Heart right ventricle (tissue), 16 donors: ENCODE measurements around the gene S100G. TPM values are rescaled to one million over a fixed set of nuclear protein-coding genes. Genes with fewer than 3 reads are reported as not detected.

ENCODE experiments used
- ATAC-seq, 8 donors: fragments of 200-7000 bp; cut with Tn5 transposase; one replicate each; pipeline ENCODE4 v1.9.1; 2020; ENCODE audit warnings: mild to moderate bottlenecking in 8 of 8, moderate library complexity in 8 of 8, moderate number of reproducible peaks in 1 of 8
- DNase-seq, 2 donors: peaks; one replicate each; pipeline ENCODE4 v3.0.0-alpha.2; 2020
- H3K27ac ChIP-seq, 10 donors: fragments of 200-600 bp; sonication (generic) in 2 of 10; one replicate each; pipeline versions ENCODE4 v1.5.0 to v1.8.0; 2020 to 2022; ENCODE audit warnings: mild to moderate bottlenecking in 3 of 10
- H3K27me3 ChIP-seq, 7 donors: fragments of 200-600 bp; one replicate each; pipeline ENCODE4 v1.8.0; 2021 to 2022; ENCODE audit warnings: mild to moderate bottlenecking in 2 of 7
- H3K36me3 ChIP-seq, 9 donors: fragments of 200-600 bp; sonication (generic) in 1 of 9; one replicate each; pipeline versions ENCODE4 v1.5.0 to v1.8.0; 2020 to 2022; ENCODE audit warnings: mild to moderate bottlenecking in 2 of 9
- H3K4me1 ChIP-seq, 9 donors: fragments of 200-600 bp; sonication (generic) in 1 of 9; one replicate each; pipeline versions ENCODE4 v1.5.0 to v1.8.0; 2020 to 2022; ENCODE audit warnings: mild to moderate bottlenecking in 4 of 9
- H3K4me3 ChIP-seq, 10 donors: fragments of 200-600 bp; sonication (generic) in 2 of 10; one replicate each; pipeline versions ENCODE4 v1.5.0 to v1.8.0; 2020 to 2022; ENCODE audit warnings: mild to moderate bottlenecking in 7 of 10, moderate library complexity in 2 of 10
- H3K9me3 ChIP-seq, 11 donors: fragments of 200-600 bp in 10 of 11; sonication (generic) in 2 of 11; one replicate each; pipeline versions ENCODE4 v1.5.0 to v1.8.0; 2013 to 2022; ENCODE audit warnings: mild to moderate bottlenecking in 2 of 11, control low read depth in 1 of 11, moderate library complexity in 1 of 11
- CTCF ChIP-seq, 9 donors: fragments of 200-600 bp; sonication (generic) in 2 of 9; IDR thresholded peaks; one replicate each; pipeline versions ENCODE4 v1.5.0 to v1.8.0; 2021 to 2022; ENCODE audit warnings: antibody characterized with exemption in 9 of 9, mild to moderate bottlenecking in 5 of 9, moderate library complexity in 1 of 9
- WGBS, 2 donors: extraction: QIAGEN DNeasy Blood & Tissue Kit; methylation state at CpG; one replicate each; pipeline ENCODE4 v1.1.7; 2013; ENCODE audit warnings: inconsistent platforms in 1 of 2; 5-methylcytosine and 5-hydroxymethylcytosine counted together
- intact Hi-C, 10 donors: fragments of 100-400 bp; cut with DNase I; formaldehyde crosslinking; loops; one replicate each; pipeline versions ENCODE4 v1.11.1 to v1.14.2; 2022
- microRNA-seq, 2 donors: library from miRNA; unstranded; fragments of <30 nt; microRNA quantifications; one replicate each; pipeline ENCODE4 v1.2.0, GENCODE V29; 2021
- polyA plus RNA-seq, 2 donors: library from polyadenylated mRNA; stranded (reverse); fragments of 200-250 nt; gene quantifications; one replicate each; pipeline ENCODE4 v1.2.3, GENCODE V29; 2013
- total RNA-seq, 10 donors: library from RNA; stranded (reverse); fragmentation: NEBNext Ultra II Directional in 3 of 10; extraction: Animal tissue kit (Norgen Biotek cat#: 25700) in 3 of 10; gene quantifications; one replicate each; pipeline versions ENCODE4 v1.2.1 to v1.2.4, GENCODE V29; 2021 to 2023
- donor health status: Arrhythmogenic right ventricular cardiomyopathy.
- donor health status: ischemic (EF 13 %, LVEDD 7.1; RV severe dilation, severe dysfunction).
- donor health status: healthy with polysubstance abuse.
- donor health status: DM: no; HTN: yes; CAD: no.
- donor health status: DM: no; HTN: no; CAD: no.
- donor health status: ischemic (EF 25% LVEDD 6.9; RV normal size, moderate dysfunction).
- donor health status: ischemic (EF 25% LVEDD 5.7; RV mildly dilated, moderate dysfunction).
- donor health status: healthy.
- donor health status: DM: yes; HTN: yes; CAD: no.
- donor health status: Ischemic cardiomyopathy.
- donor health status: ischemic (EF 35%, LVEDD 5.7; RV mildly dilated, moderate dysfunction).
- donor health status: nonischemic (EF 11% LVEDD 7.7; RV severe dilation, severe dysfunction).
- donor health status: DM: yes; HTN: yes; CAD: no.
- donor health status: PGD.
- donor health status: ischemic (EF 29% LVEDD 5.4; RV normal size, mild dysfunction).
- donor health status: nonischemic (EF 23%, LVEDD 6.1; RV moderate dilation, normal function).

Gene S100G
- total and polyA plus RNA-seq, 12 donors: not detected

GRCh38 chrX:16702700-16703599, 53.0 kb downstream of the S100G start:
- Histone ChIP-seq H3K27ac (no peak overlapping the region), H3K4me3 (no peak overlapping the region), H3K9me3 (no peaks in the 10 kb centered on the region), H3K27me3 (peaks cover 0 to 25% (median 0%) of the 10 kb centered on the region in 7 donors), H3K36me3 (peaks cover 0 to 42% (median 0%) of the 10 kb centered on the region in 9 donors), H3K4me1 (no peaks in the 10 kb centered on the region)
- DNase-seq (no peak), ATAC-seq (no peak)
- WGBS, 2 donors: 92 to 93% methylated on average over 15 of the region's 15 CpGs
- no peak for TF ChIP-seq CTCF (IDR thresholded peaks at IDR 0.05)
- intact Hi-C loops: no loop called here

Small RNA genes within 50 kb of the gene (microRNA-seq; reads per million reads assigned to microRNA genes)
- gene MIR548AM: 0 reads per million in 2 donors

Other genes starting within 250 kb of the S100G start
- gene CTPS2, start 62.5 kb downstream of the S100G start, total RNA-seq: 1 to 10 TPM; 4.3 to 6.8 (median 5.2) TPM
- 10 to 100 TPM in 1 of 2 donors, 1 to 10 TPM in 1; 2.7 to 15.8 TPM for gene CTPS2, start 62.5 kb downstream of the S100G start, polyA plus RNA-seq
- 10 to 100 TPM; 14.6 to 25.4 (median 17.5) TPM for gene SYAP1, start 69.5 kb downstream of the S100G start, total RNA-seq
- 10 to 100 TPM in 1 of 2 donors, 1 to 10 TPM in 1; 9.7 to 10.9 TPM for gene SYAP1, start 69.5 kb downstream of the S100G start, polyA plus RNA-seq
- 1 to 10 TPM; 4.8 to 6.8 (median 5.9) TPM for gene TXLNG, start 136.3 kb downstream of the S100G start, total RNA-seq
- 1 to 10 TPM; 3.6 to 5.1 TPM for gene TXLNG, start 136.3 kb downstream of the S100G start, polyA plus RNA-seq
- gene RBBP7, start 220.2 kb downstream of the S100G start, total RNA-seq: 100 to 1,000 TPM in 8 of 10 donors, 10 to 100 TPM in 2; 88.3 to 125 (median 110) TPM
- gene RBBP7, start 220.2 kb downstream of the S100G start, polyA plus RNA-seq: 10 to 100 TPM; 84.6 to 92.6 TPM